NCI-H2227 (cell line): ENCODE results near the gene TSSK2.
A peak's percentile ranks its signal among the peaks of the same experiment; 100 is the strongest.

Experiments used
- DNase-seq: peaks from one replicate; lab custom pipeline; 2025; ENCODE audit not compliant: unreplicated experiment; lab: John Stamatoyannopoulos, UW

The TSSK2 gene

DNA sequence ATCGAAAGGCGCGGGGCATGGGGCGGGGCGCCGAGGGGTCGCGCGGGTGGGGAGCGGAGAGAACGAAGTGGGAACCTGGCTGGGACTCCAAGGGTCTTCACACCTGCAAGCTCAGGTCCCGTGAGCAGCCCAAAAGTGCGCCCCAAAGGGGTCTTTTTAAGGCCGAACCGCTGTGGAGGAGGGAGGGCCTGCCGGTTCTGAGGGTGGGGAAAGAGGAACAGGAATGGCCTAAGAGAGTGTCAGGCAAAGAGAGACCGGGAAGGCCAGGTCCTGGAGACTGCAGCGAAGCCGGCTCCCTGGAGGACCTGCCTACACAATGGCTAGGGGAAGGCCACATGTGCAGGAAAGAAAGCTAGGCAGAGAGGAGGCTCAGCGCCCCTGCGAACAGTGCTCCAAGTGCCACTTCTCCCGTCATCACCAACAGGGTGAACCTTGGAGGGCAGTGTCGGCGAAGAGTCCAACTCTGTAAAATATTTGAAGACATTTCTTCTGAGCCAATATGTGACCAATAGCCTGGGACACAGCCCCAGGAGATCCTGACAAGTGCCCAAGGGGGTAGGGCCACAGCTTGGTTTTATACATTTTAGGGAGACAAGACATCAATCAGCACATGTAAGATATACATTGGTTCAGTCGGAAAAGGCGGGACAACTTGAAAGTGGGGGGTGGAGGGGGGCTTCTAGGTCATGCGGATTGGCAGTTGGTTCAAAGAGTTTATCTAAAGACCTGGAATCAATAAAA lies 8.2 kb upstream of the TSSK2 start:
- DNase-seq: peak; percentile 69

DNA sequence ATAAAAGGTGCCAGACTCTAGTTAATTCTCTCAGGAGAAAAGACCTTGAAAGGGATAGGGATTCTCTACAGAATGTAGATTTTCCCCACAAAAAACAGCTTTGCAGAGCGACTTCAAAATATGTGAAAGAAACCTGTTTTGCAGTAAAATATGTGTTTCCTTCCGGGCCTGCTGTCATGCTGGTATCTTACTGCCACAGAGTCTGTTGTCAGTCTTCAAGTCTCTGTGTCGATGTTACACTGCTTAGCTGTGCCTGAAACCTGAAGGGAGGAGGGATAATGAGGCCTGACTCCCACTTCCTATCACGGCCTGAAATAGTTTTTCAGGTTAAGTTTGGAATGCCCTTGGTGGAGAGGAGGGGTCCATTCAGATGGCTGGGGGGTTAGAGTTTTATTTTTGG lies 7.2 kb upstream of the TSSK2 start:
- DNase-seq: no peak

DNA sequence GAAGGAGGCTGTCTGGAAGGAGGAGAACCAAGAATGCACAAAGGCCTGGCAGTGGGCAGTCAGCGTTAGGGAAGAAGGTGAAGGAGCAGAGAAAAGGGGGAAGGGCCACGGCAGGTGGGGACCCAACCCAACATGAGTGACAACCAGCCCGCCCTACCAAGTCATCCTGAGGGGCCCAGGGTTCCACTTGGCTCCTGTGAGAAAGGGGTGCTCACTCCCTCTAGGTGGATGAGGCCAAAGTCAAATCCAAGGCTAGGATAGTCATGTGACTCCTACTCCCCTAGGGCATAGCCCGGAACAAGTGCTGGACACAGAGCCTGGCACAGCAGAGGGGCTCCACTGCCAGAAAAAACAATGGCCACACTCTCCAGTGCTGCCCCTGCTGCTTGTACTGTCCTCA lies 6.7 kb upstream of the TSSK2 start:
- DNase-seq: no peak

DNA sequence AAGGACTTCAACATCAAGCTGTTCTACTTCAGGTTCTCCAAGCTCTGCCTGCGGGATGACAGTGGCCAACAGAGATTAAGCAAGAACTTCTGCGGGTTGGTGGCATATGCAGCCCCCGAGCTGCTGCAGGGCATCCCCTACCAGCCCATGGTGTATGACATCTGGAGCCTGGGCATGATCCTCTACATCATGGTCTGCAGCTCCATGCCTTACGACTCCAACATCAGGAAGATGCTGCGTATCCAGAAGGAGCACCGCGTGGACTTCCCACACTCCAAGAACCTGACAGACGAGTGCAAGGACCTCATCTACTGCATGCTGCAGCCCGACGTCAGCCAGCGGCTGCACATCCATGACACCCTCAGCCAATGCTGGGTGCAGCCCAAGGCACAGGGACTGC lies 6.1 kb upstream of the TSSK2 start:
- DNase-seq: no peak

DNA sequence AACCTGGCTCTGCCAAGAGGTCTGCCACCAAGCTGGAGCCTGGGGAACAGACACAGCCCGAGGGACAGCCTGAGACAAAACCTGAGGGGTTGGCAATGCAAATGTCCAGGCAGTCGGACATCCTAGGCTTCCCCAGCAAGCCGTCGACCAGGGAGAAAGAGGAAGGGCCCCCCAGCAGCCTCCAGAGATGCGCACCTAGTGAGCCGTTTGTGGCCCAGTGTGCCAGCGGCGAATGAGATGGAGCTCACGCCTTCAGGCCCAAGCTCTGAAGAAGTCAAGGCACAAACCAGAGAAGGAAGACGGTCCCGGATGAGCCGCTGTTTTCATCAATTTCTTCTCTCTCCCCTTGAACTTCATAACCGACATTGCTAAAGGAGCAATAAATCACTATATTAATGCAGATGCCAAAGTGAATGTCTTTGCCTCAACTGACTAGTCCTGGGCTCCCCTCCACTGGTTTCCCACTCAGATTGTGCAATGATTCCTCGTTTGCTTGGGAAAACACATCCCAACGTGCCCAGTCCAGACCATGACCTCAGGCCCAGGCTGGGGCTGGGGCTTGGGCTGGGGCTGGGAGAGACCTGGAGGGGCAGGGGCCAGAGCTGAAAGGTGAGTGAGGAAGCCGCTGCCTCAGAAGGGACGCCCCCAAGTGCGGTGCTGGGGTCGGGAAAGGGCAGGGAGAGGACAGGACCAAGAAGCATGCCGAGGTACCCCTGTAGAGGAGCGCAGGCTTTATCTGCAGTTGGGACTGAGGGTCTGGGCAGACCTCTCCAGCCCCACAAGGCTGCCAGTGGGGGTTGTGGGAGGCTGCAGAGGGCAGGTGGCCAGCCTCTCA lies 5.4 kb upstream of the TSSK2 start:
- DNase-seq: no peak

DNA sequence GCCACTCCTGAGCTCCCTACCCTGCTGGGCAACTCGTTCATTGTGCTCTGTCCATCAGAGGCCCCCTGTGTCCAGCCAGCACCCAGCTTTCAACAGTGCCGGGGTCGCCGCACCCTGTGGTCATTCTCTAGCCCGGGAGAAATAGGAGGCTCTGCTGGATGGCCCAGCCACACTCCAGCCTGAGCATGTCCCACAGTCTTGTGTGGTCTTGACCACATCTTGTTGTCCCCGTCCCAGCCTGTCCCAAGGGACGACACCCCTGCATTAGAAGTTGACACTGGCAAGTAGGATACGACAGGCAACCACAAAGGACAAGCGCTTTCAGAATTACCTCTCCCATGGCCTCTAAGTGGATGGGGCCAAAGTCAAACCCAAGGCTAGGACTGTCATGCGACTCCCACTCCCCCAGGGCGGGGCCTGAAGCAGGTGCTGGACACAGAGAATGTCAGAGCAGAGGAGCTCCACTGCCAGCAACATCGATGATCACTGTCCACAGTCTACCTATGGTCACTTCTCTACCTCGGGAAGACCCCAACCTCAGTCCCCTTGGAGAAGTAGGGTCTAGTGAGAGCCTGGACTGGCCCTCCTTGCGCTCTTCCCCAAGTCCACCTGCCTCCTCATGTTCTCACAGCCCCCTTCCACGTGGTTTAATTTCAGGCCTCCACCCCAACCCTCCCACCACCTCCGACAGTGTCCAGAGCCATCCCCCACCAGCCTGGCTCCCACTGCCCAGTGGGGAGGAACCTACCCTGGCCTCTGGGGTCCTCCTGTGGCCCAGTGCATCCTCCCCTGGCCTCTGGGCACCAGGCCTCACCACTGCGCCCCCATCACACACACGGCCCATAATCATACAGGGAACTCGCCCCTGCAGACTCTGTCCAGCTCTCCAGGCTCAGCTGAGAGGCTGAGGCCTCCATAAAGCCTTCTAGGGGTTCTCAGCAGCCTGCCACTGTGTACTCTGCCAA lies 4.5 kb upstream of the TSSK2 start:
- no peak for DNase-seq

DNA sequence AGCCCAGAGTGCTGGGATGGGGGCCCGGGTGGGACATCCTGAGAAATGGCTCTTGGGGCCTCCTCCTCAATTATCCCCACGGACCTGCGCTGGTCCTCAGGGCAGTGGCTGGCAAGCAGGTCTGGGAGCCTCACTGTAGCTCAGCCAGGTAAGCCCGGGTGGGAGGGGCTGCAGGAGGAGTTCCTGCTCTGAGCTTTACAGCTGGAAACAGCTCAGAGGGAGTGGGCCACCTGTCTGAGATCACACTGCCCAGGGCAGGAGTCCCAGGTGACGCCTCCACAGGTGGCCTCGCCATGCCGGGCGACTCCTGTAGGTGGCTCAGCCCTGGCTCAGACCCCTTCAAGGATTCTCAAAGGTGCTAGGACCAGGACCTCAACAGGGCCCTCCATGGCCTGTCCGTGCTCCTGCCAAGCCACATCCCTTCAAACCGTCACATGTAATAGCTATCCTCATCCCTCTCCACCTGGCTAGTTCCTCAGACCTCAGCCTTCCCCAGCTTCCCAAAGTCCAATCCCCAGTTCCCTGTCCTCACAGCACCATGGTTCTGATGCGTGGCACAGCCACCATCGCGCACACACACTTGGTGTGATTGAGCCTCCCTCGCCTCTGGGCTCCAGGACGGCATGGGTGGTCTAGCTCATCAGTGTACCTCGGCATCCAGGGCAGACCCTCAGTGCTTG lies 3.6 kb upstream of the TSSK2 start:
- DNase-seq: no peak

DNA sequence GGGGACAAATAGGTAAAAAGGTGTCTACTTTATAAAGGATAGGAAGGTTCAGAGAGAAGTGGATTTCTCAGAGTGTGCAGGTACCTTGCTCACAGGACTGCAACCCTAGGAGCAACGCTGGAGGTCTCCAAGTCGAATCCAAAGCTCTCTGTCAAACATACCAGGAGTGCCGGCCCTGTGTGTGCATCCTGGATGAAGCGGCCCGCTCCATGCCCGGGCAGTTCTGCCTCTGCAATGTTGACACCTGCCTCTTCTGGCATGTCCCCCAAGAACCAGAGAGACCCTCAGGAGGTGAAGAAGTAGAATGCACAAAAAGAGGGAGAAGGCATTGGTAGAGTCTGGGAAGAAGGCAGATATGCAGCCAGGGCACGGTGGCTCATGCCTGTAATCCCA lies 3.1 kb upstream of the TSSK2 start:
- DNase-seq: no peak

DNA sequence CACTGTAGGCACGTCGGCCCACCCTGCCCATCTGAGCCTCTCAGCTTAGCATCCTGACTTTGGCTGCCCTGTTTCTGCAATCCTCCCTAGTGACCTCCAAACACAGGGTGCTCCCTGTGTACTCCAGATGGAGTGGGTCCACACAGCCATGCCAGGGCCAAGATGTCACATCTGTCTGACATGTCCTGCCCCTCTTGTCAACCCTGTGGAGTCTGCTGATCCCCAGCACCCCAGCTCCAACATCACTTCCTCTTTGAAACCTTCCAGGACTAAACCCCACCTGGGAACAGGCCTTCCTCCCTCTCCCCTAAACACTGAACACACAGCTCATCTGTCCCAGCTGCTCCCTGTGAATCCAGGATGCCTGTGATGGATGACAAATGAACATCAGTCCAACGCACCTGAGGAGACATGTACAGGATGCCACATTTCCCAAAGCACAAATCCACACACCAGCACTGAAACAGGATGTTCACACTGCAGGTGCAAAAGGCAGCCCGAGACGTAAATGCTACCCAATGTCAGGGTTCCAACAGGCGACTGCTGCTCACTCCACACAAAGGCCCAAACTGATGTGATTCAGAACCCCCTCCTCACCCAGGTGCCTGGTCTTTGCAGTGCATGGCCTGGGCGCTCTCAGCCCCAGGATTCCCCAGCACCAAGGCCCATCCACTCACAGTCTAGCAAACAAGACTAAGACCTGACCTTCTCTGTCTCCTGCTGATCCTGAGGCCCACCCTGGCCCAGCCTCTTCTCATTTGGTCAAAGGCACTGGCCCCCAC lies 2.0 kb upstream of the TSSK2 start:
- DNase-seq: no peak

DNA sequence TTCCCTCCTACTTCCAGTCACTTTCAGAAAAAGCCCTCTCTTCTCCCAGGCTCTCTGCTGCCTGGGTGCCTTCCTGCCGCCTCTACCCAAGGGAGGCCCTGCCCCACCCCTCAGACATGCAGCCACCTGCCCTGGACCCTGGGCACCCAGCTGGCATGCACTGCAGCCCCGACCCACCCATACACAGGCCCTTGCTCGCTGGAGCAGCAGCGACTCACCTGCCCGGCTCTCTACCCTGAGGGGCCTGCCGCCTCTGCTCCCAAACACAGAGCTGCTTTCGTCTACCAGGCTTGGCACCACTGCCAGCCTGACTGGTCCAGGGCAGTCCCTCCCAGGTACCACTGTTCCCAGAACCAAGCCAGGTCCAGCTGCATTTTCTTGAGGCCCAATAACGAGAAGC lies 1.2 kb upstream of the TSSK2 start:
- no peak for DNase-seq

DNA sequence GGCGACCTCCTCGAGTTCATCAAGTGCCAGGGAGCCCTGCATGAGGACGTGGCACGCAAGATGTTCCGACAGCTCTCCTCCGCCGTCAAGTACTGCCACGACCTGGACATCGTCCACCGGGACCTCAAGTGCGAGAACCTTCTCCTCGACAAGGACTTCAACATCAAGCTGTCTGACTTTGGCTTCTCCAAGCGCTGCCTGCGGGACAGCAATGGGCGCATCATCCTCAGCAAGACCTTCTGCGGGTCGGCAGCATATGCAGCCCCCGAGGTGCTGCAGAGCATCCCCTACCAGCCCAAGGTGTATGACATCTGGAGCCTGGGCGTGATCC lies 542 bp downstream of the TSSK2 start:
- no peak for DNase-seq

DNA sequence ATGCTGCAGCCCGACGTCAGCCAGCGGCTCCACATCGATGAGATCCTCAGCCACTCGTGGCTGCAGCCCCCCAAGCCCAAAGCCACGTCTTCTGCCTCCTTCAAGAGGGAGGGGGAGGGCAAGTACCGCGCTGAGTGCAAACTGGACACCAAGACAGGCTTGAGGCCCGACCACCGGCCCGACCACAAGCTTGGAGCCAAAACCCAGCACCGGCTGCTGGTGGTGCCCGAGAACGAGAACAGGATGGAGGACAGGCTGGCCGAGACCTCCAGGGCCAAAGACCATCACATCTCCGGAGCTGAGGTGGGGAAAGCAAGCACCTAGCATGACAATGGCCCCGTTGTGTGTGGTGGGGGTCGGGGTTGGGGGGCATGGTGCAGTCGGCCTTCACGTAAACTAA lies 1.0 kb downstream of the TSSK2 start:
- no peak for DNase-seq

DNA sequence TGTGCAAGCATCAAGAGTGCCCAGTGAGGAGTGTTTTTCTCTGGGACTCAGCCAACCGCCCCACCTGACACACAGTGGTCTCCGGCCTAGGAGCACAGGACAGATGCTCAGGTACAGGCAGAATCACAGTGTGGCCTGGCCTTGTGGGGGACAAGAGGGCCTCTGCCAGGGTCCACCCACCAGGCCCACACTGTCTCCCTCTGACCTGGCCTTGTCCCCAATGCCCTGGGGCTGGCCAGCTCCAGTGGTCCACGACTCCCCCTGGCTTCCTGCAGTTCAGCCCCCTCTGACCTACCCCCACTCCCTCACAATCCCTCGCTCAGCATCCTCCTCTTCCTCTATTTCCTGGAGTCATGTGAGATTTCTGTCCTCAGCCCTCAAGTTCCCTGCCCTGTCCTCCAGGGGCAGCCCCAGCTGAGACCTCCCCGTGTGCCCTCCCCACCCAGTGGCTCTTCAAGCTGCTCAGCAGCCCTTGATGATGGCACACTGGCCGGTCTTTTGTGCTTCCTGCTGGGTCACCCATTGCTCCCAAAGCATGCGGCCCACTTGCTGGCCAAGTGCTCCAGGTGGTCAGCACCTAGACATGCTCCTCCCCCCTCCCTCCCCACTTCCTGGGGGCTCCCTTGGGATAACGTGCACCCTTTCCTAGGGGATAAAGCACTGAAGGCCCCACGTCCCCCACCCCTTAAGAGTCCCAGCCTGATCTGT lies 1.7 kb downstream of the TSSK2 start:
- DNase-seq: no peak

DNA sequence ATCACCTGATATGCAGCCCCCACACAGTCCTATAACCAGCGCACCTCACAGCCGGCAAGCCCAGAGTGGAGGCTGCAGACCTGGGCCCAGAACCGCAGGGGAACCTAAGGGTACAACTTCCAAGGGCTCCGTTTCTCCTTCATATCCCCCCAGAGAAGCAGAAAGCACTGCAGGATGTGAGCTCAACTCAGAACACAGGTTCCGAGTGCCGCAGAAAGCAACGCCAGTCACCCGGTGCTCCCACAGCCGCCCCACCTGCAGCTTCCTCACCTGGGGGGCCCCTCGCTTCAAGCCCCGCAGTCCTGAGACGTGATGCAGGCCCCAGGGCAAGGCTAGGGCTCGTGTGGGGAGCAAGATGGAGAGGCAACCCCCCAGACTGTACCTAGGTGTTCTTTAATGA lies 2.5 kb downstream of the TSSK2 start:
- DNase-seq: no peak

DNA sequence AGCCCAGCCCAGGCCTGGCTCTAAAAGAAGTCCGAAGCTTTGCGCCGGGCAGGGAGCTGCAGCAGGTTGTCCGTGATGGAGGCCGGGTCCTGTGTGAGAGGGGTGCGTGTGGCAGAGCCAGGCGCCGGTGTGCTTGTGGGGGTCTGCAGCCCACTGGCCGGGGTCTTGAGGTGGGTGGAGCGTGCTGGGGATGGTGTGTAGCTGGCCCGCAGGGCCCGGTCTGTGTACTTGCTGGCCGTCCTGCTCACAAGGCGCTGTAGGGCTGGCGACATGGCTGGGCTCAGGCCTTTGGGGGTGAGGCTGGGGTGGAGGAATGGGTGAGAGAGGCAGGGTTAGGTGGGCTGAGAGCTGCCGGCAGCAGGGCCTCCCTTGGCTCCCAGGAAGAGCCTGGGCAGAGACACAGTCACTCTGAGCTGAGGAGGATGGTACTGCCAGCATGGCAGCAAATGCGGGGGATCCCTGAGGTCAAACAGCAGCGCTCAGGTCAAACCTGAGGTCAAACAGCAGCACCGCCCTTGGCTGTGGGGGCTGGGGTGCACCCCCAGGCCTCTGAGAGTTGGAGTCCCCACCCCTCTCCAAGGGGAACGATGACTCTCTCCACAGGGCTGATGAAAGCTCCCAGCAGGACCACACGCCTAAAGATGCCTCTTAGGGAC lies 3.2 kb downstream of the TSSK2 start:
- no peak for DNase-seq

DNA sequence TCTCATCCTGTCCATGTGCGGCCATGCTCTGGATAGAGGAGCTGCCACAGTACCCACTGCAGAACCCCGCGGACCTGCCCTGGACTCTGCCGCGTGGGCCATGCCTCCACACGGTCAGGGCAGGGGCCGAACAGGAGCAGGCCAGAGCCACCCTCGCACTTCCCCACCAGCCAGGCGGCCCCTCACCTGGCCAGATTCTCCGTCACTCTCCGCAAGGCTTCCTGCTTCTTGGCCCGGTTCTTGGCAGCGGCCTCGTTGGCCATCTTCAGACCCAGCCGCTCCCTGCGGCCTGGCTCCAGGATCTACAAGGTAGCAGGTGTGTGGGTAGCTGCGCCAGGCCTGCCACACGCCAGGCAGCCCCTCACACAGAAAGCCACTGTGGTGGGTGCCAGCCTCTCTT lies 3.8 kb downstream of the TSSK2 start:
- DNase-seq: no peak

DNA sequence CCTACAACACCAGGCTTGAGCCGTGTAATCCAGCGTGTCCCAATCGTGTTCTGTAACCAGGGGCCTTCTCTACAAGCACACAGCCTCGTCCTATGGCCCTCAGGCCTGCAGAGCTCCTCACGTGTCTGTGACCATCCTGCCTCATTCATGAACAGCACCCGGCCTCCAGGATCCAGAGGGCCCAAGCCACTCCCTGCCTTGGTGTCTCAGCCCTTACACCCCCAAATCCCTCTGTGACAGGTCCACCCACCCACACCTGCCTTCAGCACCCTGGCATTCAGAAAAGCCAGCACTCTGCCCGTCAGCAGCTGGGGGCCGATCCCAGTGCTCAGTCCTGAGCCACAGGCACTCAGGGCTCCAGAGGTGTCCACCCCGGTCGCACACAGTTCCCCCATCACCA lies 5.8 kb downstream of the TSSK2 start:
- no peak for DNase-seq

DNA sequence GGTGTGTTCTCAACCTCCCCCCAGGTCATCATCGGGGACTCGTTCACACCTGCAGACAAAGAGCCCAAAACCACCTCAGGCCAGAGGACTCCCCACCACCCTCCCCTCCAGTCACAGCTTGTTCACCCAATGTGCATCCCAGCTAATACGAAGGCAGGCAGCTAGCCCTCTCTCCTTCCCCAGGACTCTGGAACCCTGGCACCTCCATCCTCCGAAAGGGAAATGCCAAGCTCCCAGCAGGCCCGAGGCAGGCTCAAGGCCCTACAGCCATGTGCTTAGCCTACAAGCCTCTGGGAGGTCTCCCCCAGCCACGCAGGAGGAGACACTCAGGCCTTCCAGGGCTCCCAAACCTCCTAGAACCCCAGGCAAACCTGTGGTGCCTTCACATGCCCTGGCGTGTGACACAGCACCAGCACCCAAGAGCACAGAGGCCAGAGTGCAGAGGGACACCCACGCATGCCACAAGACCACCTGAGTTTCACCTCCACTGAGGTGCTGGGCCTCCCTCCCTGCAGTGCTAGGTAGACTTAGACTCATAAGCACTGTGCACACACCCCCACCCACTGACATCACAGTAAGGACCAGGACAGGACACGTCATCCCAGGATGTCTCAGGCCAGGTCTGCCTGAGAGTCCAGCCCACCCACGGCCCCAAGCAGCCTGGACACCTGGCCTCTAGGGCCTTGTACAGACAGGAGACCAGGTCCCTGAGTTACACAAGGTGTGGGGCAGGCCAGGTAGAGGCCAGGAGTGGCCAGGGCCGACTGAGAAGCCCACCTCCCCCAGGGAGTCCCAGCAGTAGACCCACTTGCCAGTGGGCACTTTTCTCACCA lies 6.5 kb downstream of the TSSK2 start:
- DNase-seq: no peak
